GM12878 (cell line): Measurements from ENCODE around the gene BLNK. TPM values are rescaled to one million over a fixed set of nuclear protein-coding genes. Genes with fewer than 3 reads are reported as not detected.
A peak's percentile ranks its signal among the peaks of the same experiment; 100 is the strongest.

ENCODE experiments used
- CBX3 ChIP-seq: fragments of 200-600 bp; sonication (generic); IDR thresholded peaks from 2 replicates; pipeline ENCODE4 v1.6.1; 2016; ENCODE audit warnings: low read depth, borderline replicate concordance
- CBX5 ChIP-seq: sonication (generic); IDR thresholded peaks from 2 replicates; pipeline ENCODE4 v1.6.1; 2016; ENCODE audit warnings: low read depth, moderate library complexity, mild to moderate bottlenecking, inconsistent platforms
- ETV6 ChIP-seq, 2 experiments: fragments of 450-650 bp in 1 of 2; IDR thresholded peaks in 1 of 2; conservative IDR thresholded peaks in 1 of 2; 2 replicates each; pipeline ENCODE4 v1.6.1; 2014; ENCODE audit warnings: antibody characterized with exemption in 1 of 2, borderline replicate concordance in 1 of 2, low read depth in 1 of 2, mild to moderate bottlenecking in 1 of 2, moderate library complexity in 1 of 2
- EZH2 ChIP-seq: IDR thresholded peaks from 2 replicates; pipeline ENCODE4 v1.6.1; 2012; ENCODE audit warnings: low read depth, mild to moderate bottlenecking, control low read depth, inconsistent platforms, low read length, borderline replicate concordance; ENCODE audit not compliant: control insufficient read depth
- NR2C1 ChIP-seq: fragments of 450-650 bp; IDR thresholded peaks from 2 replicates; pipeline ENCODE4 v1.6.1; 2017; ENCODE audit warnings: antibody characterized with exemption, mild to moderate bottlenecking, moderate library complexity
- NR2F1 ChIP-seq: fragments of 450-650 bp; conservative IDR thresholded peaks from 2 replicates; pipeline ENCODE4 v1.6.1; 2017; ENCODE audit warnings: mild to moderate bottlenecking
- POLR2AphosphoS2 ChIP-seq: IDR thresholded peaks from 2 replicates; pipeline ENCODE4 v1.6.1; 2011; ENCODE audit warnings: low read depth, mild to moderate bottlenecking, low read length, improper control_type of control experiment, moderate library complexity
- STAT1 ChIP-seq: fragments of 450-650 bp; conservative IDR thresholded peaks from 2 replicates; pipeline ENCODE4 v1.6.1; 2014; ENCODE audit warnings: antibody characterized with exemption, mild to moderate bottlenecking
- TCF3 ChIP-seq: IDR thresholded peaks from 2 replicates; pipeline ENCODE4 v1.6.1; 2012; ENCODE audit warnings: low read depth, mild to moderate bottlenecking, low read length, borderline replicate concordance; ENCODE audit not compliant: insufficient read depth
- ZNF207 ChIP-seq: fragments of 450-650 bp; IDR thresholded peaks from 2 replicates; pipeline ENCODE4 v1.6.1; 2014; ENCODE audit warnings: antibody characterized with exemption, mild to moderate bottlenecking, borderline replicate concordance
- ZZZ3 ChIP-seq: IDR thresholded peaks from 2 replicates; pipeline ENCODE4 v1.6.1; 2011; ENCODE audit warnings: low read depth; ENCODE audit not compliant: control insufficient read depth, insufficient read length
- polyA plus RNA-seq, 11 experiments: library from polyadenylated mRNA; depleted of rRNA in 4 of 11; unstranded in 6 of 11; stranded (reverse) in 5 of 11; fragments of >200 nt; fragmentation: Nextera tagmentation in 4 of 11; fragmentation: Illumina TruSeq in 1 of 11; extraction: Ambion mirVana in 4 of 11; extraction: Trizol in 1 of 11; gene quantifications; 1 replicate in 1 of 11; 2 replicates in 10 of 11; pipeline versions ENCODE4 v1.2.1 to v1.2.3, GENCODE V29; 2011 to 2016; ENCODE audit warnings: inconsistent platforms in 2 of 11, missing spikeins in 2 of 11, low read depth in 1 of 11
- total RNA-seq, 4 experiments: library from RNA; depleted of rRNA in 3 of 4; stranded (reverse); fragments of >200 nt in 3 of 4; fragmentation: Illumina TruSeq in 1 of 4; extraction: Trizol in 1 of 4; gene quantifications; 2 replicates each; pipeline versions ENCODE4 v1.2.1 to v1.2.3, GENCODE V29; 2013 to 2021
- TF ChIP-seq, protein P1 (sequence below): IDR thresholded peaks from 2 replicates; pipeline ENCODE4 v1.6.1; 2012; ENCODE audit warnings: improper control_type of control experiment, low read depth, low read length; ENCODE audit not compliant: insufficient replicate concordance
- TF ChIP-seq, protein P2 (sequence below): IDR thresholded peaks from 2 replicates; pipeline ENCODE4 v1.6.1; 2011; ENCODE audit warnings: borderline replicate concordance, low read depth, mild to moderate bottlenecking, moderate library complexity, low read length; ENCODE audit not compliant: insufficient read depth, poor library complexity, severe bottlenecking
- TF ChIP-seq, protein P3 (sequence below): fragments of 450-650 bp; IDR thresholded peaks from 2 replicates; pipeline ENCODE4 v1.6.1; 2018; ENCODE audit warnings: mild to moderate bottlenecking, low read depth, moderate library complexity; ENCODE audit not compliant: partially characterized antibody
- TF ChIP-seq, protein P4 (sequence below): fragments of 450-650 bp; IDR thresholded peaks from 2 replicates; pipeline ENCODE4 v1.6.1; 2017; ENCODE audit warnings: mild to moderate bottlenecking, moderate library complexity

The BLNK gene
- total and polyA plus RNA-seq, 10 of the 15 experiments (the other 5 are each of a cell fraction or from before 2014, with no cell fraction given), result 79.5 to 201 (median 139) TPM

DNA sequence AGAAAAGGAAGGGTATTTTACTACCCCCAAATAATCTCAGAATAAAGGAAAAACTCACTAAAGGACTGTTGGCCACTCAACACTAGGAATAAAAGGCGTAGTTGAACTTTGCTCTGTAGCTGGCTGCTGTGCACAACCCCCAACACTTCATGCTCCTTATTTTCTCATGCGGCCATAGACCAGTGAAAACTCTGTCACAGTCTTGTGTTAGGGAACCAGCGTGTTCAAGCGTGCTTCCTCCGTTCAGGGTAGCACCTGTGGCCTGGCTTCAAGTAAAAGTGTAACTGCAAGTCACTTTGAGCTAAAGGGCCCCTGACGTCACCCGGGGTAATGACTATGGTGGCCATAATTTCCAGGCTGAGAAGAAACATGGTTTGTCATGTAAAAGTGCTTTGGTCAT lies 27.0 kb downstream of the BLNK start (continued):
- no peak for TF ChIP-seq ZNF207
- TF ChIP-seq POLR2AphosphoS2, result no peak
- peak; percentile 67; the same call in 1 of the 2 replicates for TF ChIP-seq NR2F1
- TF ChIP-seq, protein P1, sequence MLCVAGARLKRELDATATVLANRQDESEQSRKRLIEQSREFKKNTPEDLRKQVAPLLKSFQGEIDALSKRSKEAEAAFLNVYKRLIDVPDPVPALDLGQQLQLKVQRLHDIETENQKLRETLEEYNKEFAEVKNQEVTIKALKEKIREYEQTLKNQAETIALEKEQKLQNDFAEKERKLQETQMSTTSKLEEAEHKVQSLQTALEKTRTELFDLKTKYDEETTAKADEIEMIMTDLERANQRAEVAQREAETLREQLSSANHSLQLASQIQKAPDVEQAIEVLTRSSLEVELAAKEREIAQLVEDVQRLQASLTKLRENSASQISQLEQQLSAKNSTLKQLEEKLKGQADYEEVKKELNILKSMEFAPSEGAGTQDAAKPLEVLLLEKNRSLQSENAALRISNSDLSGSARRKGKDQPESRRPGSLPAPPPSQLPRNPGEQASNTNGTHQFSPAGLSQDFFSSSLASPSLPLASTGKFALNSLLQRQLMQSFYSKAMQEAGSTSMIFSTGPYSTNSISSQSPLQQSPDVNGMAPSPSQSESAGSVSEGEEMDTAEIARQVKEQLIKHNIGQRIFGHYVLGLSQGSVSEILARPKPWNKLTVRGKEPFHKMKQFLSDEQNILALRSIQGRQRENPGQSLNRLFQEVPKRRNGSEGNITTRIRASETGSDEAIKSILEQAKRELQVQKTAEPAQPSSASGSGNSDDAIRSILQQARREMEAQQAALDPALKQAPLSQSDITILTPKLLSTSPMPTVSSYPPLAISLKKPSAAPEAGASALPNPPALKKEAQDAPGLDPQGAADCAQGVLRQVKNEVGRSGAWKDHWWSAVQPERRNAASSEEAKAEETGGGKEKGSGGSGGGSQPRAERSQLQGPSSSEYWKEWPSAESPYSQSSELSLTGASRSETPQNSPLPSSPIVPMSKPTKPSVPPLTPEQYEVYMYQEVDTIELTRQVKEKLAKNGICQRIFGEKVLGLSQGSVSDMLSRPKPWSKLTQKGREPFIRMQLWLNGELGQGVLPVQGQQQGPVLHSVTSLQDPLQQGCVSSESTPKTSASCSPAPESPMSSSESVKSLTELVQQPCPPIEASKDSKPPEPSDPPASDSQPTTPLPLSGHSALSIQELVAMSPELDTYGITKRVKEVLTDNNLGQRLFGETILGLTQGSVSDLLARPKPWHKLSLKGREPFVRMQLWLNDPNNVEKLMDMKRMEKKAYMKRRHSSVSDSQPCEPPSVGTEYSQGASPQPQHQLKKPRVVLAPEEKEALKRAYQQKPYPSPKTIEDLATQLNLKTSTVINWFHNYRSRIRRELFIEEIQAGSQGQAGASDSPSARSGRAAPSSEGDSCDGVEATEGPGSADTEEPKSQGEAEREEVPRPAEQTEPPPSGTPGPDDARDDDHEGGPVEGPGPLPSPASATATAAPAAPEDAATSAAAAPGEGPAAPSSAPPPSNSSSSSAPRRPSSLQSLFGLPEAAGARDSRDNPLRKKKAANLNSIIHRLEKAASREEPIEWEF, result peak; percentile 38
- TF ChIP-seq ETV6 (conservative IDR thresholded peaks at IDR 0.05 in 1 of 2, IDR thresholded peaks at IDR 0.05 in 1 of 2; ENCODE audit: borderline replicate concordance in 1 of 2, low read depth in 1 of 2), result peak in 1 of 2 experiments; percentile 73; a peak in 2 of 4 replicates
- TF ChIP-seq CBX5, result peak; percentile 69; the same call in 1 of the 2 replicates
- no peak for TF ChIP-seq STAT1
- 0 out of 2 replicates have a peak, but pooled peaks have one; percentile 23 for TF ChIP-seq NR2C1
- TF ChIP-seq CBX3, result no peak
- TF ChIP-seq EZH2, result no peak
- peak; percentile 79; the same call in 1 of the 2 replicates for TF ChIP-seq TCF3
- no peak for TF ChIP-seq ZZZ3
- TF ChIP-seq, protein P2, sequence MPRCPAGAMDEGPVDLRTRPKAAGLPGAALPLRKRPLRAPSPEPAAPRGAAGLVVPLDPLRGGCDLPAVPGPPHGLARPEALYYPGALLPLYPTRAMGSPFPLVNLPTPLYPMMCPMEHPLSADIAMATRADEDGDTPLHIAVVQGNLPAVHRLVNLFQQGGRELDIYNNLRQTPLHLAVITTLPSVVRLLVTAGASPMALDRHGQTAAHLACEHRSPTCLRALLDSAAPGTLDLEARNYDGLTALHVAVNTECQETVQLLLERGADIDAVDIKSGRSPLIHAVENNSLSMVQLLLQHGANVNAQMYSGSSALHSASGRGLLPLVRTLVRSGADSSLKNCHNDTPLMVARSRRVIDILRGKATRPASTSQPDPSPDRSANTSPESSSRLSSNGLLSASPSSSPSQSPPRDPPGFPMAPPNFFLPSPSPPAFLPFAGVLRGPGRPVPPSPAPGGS, result peak; percentile 25
- TF ChIP-seq, protein P3, sequence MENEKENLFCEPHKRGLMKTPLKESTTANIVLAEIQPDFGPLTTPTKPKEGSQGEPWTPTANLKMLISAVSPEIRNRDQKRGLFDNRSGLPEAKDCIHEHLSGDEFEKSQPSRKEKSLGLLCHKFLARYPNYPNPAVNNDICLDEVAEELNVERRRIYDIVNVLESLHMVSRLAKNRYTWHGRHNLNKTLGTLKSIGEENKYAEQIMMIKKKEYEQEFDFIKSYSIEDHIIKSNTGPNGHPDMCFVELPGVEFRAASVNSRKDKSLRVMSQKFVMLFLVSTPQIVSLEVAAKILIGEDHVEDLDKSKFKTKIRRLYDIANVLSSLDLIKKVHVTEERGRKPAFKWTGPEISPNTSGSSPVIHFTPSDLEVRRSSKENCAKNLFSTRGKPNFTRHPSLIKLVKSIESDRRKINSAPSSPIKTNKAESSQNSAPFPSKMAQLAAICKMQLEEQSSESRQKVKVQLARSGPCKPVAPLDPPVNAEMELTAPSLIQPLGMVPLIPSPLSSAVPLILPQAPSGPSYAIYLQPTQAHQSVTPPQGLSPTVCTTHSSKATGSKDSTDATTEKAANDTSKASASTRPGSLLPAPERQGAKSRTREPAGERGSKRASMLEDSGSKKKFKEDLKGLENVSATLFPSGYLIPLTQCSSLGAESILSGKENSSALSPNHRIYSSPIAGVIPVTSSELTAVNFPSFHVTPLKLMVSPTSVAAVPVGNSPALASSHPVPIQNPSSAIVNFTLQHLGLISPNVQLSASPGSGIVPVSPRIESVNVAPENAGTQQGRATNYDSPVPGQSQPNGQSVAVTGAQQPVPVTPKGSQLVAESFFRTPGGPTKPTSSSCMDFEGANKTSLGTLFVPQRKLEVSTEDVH, result peak; percentile 26
- TF ChIP-seq, protein P4, sequence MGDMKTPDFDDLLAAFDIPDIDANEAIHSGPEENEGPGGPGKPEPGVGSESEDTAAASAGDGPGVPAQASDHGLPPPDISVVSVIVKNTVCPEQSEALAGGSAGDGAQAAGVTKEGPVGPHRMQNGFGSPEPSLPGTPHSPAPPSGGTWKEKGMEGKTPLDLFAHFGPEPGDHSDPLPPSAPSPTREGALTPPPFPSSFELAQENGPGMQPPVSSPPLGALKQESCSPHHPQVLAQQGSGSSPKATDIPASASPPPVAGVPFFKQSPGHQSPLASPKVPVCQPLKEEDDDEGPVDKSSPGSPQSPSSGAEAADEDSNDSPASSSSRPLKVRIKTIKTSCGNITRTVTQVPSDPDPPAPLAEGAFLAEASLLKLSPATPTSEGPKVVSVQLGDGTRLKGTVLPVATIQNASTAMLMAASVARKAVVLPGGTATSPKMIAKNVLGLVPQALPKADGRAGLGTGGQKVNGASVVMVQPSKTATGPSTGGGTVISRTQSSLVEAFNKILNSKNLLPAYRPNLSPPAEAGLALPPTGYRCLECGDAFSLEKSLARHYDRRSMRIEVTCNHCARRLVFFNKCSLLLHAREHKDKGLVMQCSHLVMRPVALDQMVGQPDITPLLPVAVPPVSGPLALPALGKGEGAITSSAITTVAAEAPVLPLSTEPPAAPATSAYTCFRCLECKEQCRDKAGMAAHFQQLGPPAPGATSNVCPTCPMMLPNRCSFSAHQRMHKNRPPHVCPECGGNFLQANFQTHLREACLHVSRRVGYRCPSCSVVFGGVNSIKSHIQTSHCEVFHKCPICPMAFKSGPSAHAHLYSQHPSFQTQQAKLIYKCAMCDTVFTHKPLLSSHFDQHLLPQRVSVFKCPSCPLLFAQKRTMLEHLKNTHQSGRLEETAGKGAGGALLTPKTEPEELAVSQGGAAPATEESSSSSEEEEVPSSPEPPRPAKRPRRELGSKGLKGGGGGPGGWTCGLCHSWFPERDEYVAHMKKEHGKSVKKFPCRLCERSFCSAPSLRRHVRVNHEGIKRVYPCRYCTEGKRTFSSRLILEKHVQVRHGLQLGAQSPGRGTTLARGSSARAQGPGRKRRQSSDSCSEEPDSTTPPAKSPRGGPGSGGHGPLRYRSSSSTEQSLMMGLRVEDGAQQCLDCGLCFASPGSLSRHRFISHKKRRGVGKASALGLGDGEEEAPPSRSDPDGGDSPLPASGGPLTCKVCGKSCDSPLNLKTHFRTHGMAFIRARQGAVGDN, result peak; percentile 97
